ENCODE measurements around the gene ELAC1. TPM values are rescaled to one million over a fixed set of nuclear protein-coding genes. Genes with fewer than 3 reads are reported as not detected.
A peak's percentile ranks its signal among the peaks of the same experiment; 100 is the strongest.

Gene ELAC1
- polyA plus RNA-seq, 1 donor = 18.4 TPM

DNA sequence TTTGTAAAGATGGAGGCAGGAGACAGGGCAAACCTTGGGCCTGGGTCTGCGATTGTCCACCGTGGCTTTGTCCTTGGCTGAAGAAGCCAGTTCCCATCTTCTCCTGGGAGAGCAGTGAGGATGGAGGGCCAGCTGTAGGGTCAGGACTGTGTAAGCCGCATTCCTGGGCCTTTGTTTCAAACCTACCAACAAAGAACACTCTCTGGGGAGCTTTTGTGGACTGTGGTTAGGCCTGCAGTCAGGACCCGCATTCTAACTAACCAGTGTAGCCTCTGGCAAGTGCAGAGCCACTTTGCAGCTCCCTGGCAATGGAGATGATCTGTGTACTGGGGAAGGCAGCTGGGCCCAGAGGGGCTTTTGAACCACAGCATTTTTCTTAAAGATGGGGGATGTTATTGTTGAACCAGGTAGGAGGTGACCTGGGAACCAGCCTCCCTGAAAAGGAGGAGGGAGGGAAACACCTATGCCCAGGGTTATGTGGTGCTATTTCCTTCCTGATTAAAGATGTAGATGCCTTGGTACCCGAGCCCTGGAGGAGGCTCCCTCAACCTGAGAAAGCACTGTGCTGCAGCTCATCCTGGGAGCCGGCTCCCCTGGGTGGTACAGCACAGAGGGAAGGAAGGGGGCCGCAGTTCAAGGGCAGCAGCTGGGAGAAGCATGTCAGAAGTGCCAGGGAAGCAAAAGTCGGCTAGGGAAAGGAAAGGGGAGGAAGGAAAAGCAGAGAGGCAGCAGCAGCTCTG is 49.5 kb downstream of the ELAC1 start:
- DNase-seq = no peak

DNA sequence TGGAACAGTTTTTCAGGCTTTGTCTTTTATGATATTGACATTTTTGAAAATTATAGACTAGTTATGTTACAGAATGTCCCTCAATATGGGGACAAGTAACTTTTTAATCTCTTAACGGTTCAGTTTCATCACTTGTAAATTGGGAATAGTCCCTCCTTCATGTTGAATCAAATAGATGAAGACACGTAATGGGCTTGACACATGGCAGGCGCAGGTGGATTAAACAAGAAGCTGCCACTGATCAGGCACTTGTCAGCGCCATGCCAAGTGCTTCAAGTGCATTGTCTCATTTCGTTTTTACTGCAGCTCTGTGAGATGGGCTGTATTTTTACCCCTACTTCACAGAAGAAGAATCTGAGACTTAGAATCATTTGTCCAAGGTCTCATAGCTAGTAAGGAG is 52.7 kb downstream of the ELAC1 start:
- DNase-seq = no peak

DNA sequence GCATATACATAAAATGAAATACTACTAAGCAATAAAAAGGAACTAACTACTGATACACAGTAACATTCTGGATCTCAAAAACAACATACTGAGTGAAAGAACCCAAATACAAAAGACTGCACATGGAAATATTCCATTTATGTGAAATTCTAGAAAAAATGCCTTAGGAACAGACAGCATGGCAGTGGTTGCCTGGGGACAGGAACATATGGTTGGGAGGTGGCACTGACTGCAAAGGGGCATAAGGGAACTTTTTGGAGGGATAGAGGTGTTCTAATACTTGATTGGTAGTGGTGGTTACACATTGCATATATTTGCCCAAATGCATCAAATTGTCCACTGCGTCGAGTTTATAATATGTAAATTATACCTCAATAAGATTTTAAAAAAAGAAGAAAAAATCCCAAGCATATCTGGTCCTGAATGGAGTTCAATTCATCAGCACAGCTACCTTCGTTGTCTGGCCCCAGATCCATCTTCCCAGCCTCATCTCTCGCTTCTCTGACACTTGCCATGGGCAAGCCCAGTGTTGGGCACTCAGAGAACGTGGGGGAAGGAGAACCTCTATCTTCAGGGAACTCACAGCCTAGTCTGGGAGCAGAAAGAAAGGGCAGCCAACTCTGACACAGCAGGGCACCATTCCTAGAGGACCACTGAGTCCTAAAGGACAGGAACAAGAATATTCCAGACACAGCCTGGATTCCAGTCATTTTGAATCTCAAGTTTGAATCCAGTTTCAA is 53.6 kb downstream of the ELAC1 start:
- DNase-seq = no peak

DNA sequence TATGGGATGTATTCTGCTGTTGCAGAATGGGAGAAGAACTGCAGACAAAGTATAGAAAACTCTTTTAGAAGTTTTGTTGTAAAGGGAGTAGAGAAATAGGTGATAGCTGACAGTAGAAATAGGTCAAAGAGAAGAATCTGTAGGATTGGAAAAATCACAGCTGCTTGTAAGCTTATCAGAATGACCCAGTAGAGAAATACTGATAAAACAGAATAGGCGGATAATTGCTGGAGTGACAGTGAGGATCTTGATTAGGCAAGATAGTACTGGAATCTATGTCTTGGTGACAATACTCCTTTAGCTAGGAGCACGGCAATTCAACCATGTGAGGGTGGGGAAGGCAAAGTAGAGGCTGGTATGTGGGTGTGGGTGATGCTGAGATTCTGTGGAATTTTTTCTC is 57.7 kb downstream of the ELAC1 start:
- no peak for DNase-seq

DNA sequence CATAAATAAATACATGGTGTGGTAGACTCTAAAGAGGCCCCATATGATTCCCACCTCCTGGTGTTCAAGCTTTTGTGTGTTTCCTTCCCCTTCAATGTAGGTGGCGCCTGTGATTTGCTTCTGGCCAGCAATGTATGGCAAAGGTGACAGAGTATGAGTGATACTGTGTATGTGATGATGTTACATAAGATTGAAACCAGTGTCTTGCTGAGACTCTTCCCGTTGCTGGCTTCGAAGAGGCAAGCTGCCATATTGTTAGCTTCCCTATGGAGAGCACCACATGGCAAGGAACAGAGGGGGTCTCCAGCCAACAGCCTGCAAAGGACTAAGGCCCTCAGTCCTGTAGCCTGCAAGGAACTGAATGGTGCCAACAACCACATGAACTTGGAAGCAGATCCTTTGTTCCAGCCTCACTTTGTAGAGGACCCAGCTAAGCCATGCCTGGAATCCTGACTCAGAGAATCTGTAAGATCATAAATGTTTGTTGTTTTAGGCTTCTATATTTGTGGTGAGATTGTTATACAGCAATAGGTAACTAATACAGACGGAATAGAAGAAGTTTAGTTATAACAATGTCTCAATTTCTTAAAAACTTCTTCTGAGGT is 60.5 kb downstream of the ELAC1 start:
- DNase-seq = no peak

DNA sequence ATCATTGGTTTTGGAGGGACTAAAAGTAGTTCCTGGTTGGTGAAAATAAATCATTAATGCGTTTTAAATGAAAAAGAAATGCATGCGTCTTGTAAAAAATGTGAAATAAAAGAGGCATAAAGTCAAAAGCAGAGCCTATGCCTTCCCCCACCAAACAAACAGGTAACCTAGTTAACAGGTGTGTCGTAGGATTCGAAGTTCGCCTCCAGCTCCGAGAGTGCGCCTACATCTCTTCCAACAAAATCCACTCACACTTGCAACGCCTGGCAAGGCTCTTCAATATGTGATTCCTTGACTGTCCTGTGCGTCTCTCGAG is 61.5 kb downstream of the ELAC1 start:
- DNase-seq = no peak

DNA sequence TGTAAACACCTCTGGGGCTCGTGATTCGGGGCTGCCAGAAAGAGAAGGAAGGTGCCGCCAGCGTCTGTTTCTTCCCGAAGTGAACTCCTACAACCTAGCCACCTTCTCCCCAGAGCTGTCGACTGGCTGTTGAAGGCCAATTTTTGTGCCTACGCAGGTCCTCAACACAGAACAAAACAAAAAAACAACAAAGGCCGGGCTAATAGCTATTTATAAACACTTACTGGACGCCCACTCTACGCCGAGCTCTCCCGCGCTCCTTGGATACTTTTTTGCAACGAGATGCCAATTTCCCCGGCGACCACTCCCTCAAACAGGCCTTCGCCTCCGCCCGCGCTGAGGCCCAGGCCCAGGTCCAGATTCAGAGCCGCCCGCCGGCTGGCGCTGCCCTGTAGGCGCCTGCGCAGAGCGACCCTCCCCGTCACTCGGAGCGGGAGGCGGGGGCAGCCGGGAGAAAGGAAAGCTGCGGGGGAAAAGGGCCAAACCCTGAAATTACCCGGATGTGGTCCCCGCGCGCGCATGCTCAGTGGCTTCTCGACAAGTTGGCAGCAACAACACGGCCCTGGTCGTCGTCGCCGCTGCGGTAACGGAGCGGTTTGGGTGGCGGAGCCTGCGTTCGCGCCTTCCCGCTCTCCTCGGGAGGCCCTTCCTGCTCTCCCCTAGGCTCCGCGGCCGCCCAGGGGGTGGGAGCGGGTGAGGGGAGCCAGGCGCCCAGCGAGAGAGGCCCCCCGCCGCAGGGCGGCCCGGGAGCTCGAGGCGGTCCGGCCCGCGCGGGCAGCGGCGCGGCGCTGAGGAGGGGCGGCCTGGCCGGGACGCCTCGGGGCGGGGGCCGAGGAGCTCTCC is 62.1 kb downstream of the ELAC1 start, which contains the start of gene SMAD4:
TSS of gene SMAD4 (plus strand) at position 520 of the 843 bp plus-strand sequence. CDS start 16,834 bp downstream, outside the sequence.
- DNase-seq = peak; percentile 95

DNA sequence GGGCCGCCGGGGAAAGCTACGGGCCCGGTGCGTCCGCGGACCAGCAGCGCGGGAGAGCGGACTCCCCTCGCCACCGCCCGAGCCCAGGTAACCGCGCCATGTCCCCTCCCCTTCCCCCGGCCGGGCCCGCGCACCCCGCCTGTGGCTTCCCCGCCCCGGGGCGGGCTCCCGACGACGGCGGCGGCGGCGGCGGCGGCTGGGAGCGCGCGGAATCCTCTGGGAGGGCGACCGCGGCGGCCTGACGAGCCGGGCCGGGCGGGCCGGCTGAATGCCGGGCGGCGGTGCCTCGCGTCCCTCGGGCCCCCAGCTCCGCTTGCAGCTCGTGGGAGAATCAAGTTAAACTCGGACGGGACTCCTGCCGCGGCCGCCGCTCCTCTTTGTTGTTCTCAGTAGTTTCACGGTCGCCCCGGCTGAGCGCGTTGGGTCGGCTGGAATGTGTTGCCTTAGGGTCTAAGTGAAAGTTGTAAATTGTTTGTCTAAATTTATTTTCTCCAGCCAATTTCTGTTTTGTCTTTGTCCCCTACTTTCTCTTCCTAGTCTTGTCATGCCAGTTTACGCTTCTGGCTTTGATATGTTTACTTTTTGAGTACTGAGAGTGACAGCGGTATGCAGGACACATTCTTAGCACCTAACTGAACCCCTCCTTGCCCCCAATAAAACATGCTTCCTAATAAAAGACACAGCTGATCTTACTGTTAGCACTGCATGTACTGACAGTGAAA is 62.9 kb downstream of the ELAC1 start:
- DNase-seq = peak; percentile 75

DNA sequence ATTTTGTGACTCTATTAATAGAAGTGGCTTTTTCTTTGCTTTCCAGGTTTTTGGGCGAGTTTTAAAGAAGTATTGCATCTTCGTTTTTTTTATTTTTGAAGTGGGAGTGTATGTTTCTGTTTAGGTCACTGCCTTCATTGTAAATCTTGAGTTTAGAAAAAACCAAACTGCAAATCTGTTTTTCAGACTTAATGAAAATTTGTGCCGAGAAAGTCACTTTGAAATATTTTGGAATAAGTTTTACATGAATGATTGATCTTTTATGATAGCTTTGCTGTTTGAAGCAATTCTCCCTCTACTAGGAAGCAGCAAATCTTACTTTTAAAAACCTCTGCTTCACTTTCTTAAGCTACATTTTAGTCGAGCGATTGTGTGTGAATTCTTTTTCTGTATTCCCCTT is 64.4 kb downstream of the ELAC1 start:
- DNase-seq = no peak

DNA sequence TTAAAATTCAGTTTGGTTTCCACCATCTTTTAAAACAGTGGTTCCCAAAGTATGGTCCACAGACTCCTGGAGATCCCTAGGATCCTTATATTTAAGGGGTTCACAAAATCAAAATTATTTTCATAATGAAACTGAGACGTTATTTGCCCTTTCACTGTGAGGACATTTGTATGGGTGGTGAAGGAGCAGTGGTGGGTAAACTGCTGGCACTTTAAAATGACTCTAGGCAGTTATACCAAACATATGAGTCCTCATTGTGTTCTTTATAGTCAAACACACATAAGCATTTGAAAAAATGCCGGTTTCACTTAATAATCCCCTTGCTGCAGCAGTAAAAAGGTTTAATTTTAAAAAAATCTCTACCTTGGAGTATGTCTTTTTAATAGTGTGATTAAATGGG is 69.4 kb downstream of the ELAC1 start:
- DNase-seq = no peak

Other genes with a start within 250 kb of the ELAC1 start
- gene MRO, start 148.0 kb upstream of the ELAC1 start, polyA plus RNA-seq (ENCODE audit: insufficient read length) = 2.2 TPM
- 39.3 TPM for gene ME2, start 88.9 kb upstream of the ELAC1 start, polyA plus RNA-seq (ENCODE audit: insufficient read length)
- gene SMAD4, start 62.2 kb downstream of the ELAC1 start, polyA plus RNA-seq (ENCODE audit: insufficient read length) = 184 TPM
- gene MEX3C, start 229.6 kb downstream of the ELAC1 start, polyA plus RNA-seq (ENCODE audit: insufficient read length) = 79.2 TPM

All from left kidney (tissue), 2 donors.